ENCODE results near the gene NAV3. TPM values are rescaled to one million over a fixed set of nuclear protein-coding genes. Genes with fewer than 3 reads are reported as not detected.

The NAV3 gene
- total and polyA plus RNA-seq, 9 of the 15 experiments (the other 6 are each of a cell fraction or from before 2014, with no cell fraction given): 0.04 TPM; not detected in 8

- TF ChIP-seq CUX1 (CRISPR knock-in tag; IDR thresholded peaks at IDR 0.05) (no peak), MAFG (tag; conservative IDR thresholded peaks at IDR 0.05) (no peak), ZNF785 (CRISPR knock-in tag; IDR thresholded peaks at IDR 0.05) (no peak), SRSF1 (IDR thresholded peaks at IDR 0.05; ENCODE audit: low read depth, low read length) (no peak), CTBP1 (IDR thresholded peaks at IDR 0.05; ENCODE audit: borderline replicate concordance) (no peak), POLR2AphosphoS5 (IDR thresholded peaks at IDR 0.05; ENCODE audit: control insufficient read depth, insufficient read depth, low read depth, low read length) (no peak), ZFP36 (IDR thresholded peaks at IDR 0.05; ENCODE audit: low read depth, low read length, partially characterized antibody) (no peak), SNIP1 (IDR thresholded peaks at IDR 0.05; ENCODE audit: low read depth) (no peak)
Measured at GRCh38 chr12:78189656-78190055, 359.0 kb downstream of the NAV3 start (continued).
